CD4-positive, alpha-beta T cell treated with Interleukin-10 for 1 hour (primary cell): Measurements from ENCODE around the gene MAPK1.
"Not testable (repeated sequence)": the region's sequence is repeated elsewhere in the genome, so short reads cannot be mapped to it uniquely, and the experiment has no call there.

ENCODE experiments used
- DNase-seq: peaks from one replicate; pipeline ENCODE4 v3.0.0-alpha.2; 2020

The MAPK1 gene

GRCh38 chr22:21745948-21746347 lies 121.5 kb downstream of the MAPK1 start:
- no peak for DNase-seq

- not testable (repeated sequence) for DNase-seq
Observed at GRCh38 chr22:21744917-21745316, 122.5 kb downstream of the MAPK1 start.

GRCh38 chr22:21741790-21742189 lies 125.7 kb downstream of the MAPK1 start:
- no peak for DNase-seq

GRCh38 chr22:21741059-21741458 lies 126.4 kb downstream of the MAPK1 start:
- DNase-seq = no peak

GRCh38 chr22:21739828-21740377 lies 127.5 kb downstream of the MAPK1 start:
- no peak for DNase-seq

GRCh38 chr22:21738966-21739365 lies 128.5 kb downstream of the MAPK1 start:
- no peak for DNase-seq

GRCh38 chr22:21738081-21738480 lies 129.4 kb downstream of the MAPK1 start:
- peak; percentile 22 for DNase-seq

- no peak for DNase-seq
Observed at GRCh38 chr22:21736948-21737347, 130.5 kb downstream of the MAPK1 start.

GRCh38 chr22:21736084-21736642 lies 131.3 kb downstream of the MAPK1 start:
- no peak for DNase-seq

- peak; percentile 97 for DNase-seq
Observed at GRCh38 chr22:21735200-21736083, 132.0 kb downstream of the MAPK1 start, which contains the start of gene YPEL1. Gene YPEL1 (minus strand): TSS chr22:21735794. CDS start chr22:21710744, 25,050 bp downstream.

GRCh38 chr22:21734540-21735199 lies 132.8 kb downstream of the MAPK1 start:
- peak; percentile 20 for DNase-seq

- no peak for DNase-seq
Observed at GRCh38 chr22:21731503-21731902, 135.9 kb downstream of the MAPK1 start.

- DNase-seq = no peak
Observed at GRCh38 chr22:21730535-21731308, 136.7 kb downstream of the MAPK1 start.

- not testable (repeated sequence) for DNase-seq
Observed at GRCh38 chr22:21729184-21729583, 138.3 kb downstream of the MAPK1 start.

- DNase-seq = no peak
Observed at GRCh38 chr22:21728270-21728669, 139.2 kb downstream of the MAPK1 start.

GRCh38 chr22:21727768-21728167 lies 139.7 kb downstream of the MAPK1 start:
- DNase-seq = no peak

GRCh38 chr22:21727159-21727558 lies 140.3 kb downstream of the MAPK1 start:
- no peak for DNase-seq

- DNase-seq = peak; percentile 53
Observed at GRCh38 chr22:21726650-21727049, 140.8 kb downstream of the MAPK1 start.

- DNase-seq = no peak
Observed at GRCh38 chr22:21725956-21726649, 141.3 kb downstream of the MAPK1 start.

GRCh38 chr22:21724496-21724895 lies 142.9 kb downstream of the MAPK1 start:
- not testable (repeated sequence) for DNase-seq

GRCh38 chr22:21721195-21721852 lies 146.1 kb downstream of the MAPK1 start:
- not testable (repeated sequence) for DNase-seq
